Duodenal mucosa (tissue), 2 donors: ENCODE data around the gene TNIP3.
A peak's percentile ranks its signal among the peaks of the same experiment; 100 is the strongest.
"Not testable (repeated sequence)": the region's sequence is repeated elsewhere in the genome, so short reads cannot be mapped to it uniquely, and the experiment has no call there.

ENCODE experiments used
- H3K27ac ChIP-seq: one replicate; pipeline ENCODE4 v1.7.0; 2013; ENCODE audit warnings: low read depth, low read length
- H3K27me3 ChIP-seq, 2 donors: one replicate each; pipeline ENCODE4 v1.7.0; 2013; ENCODE audit warnings: low read length in 2 of 2, control low read depth in 1 of 2; ENCODE audit not compliant: insufficient read depth in 2 of 2, control insufficient read depth in 1 of 2
- H3K36me3 ChIP-seq, 2 donors: one replicate each; pipeline ENCODE4 v1.7.0; 2013; ENCODE audit warnings: low read length in 2 of 2, control low read depth in 1 of 2; ENCODE audit not compliant: insufficient read depth in 2 of 2, control insufficient read depth in 1 of 2
- H3K4me1 ChIP-seq, 2 donors: one replicate each; pipeline ENCODE4 v1.7.0; 2013; ENCODE audit warnings: low read length in 2 of 2, control low read depth in 1 of 2; ENCODE audit not compliant: insufficient read depth in 2 of 2, control insufficient read depth in 1 of 2
- H3K4me3 ChIP-seq, 2 donors: one replicate each; pipeline ENCODE4 v1.7.0; 2013; ENCODE audit warnings: low read length in 2 of 2, low read depth in 1 of 2
- H3K9ac ChIP-seq, 2 donors: one replicate each; pipeline ENCODE4 v1.7.0; 2013; ENCODE audit warnings: low read length in 2 of 2, low read depth in 1 of 2
- H3K9me3 ChIP-seq, 2 donors: one replicate each; pipeline ENCODE4 v1.7.0; 2013; ENCODE audit warnings: low read length in 2 of 2, control low read depth in 1 of 2; ENCODE audit not compliant: control insufficient read depth in 1 of 2

Gene TNIP3

GRCh38 chr4:121181493-121181892 is 17.4 kb upstream of the TNIP3 start:
- Histone ChIP-seq H3K4me3 (no peak overlapping the region), H3K36me3 (no peaks in the 10 kb centered on the region), H3K9me3 (no peaks in the 10 kb centered on the region), H3K9ac (no peak overlapping the region), H3K4me1 (no peaks in the 10 kb centered on the region), H3K27me3 (no peaks in the 10 kb centered on the region), H3K27ac (no peak overlapping the region)

GRCh38 chr4:121180558-121180957 is 16.4 kb upstream of the TNIP3 start:
- H3K9me3 ChIP-seq, result no peaks in the 10 kb centered on the region
- no peaks in the 10 kb centered on the region for H3K27me3 ChIP-seq
- H3K36me3 ChIP-seq, result no peaks in the 10 kb centered on the region
- H3K27ac ChIP-seq, result no peak overlapping the region
- no peaks in the 10 kb centered on the region for H3K4me1 ChIP-seq
- H3K9ac ChIP-seq, result no peak overlapping the region
- H3K4me3 ChIP-seq, result no peak overlapping the region

GRCh38 chr4:121177246-121178137 is 13.4 kb upstream of the TNIP3 start:
- Histone ChIP-seq H3K27me3 (no peaks in the 10 kb centered on the region), H3K27ac (no peak overlapping the region), H3K36me3 (no peaks in the 10 kb centered on the region), H3K9ac (no peak overlapping the region), H3K9me3 (no peaks in the 10 kb centered on the region), H3K4me3 (no peak overlapping the region), H3K4me1 (no peaks in the 10 kb centered on the region)

- Histone ChIP-seq H3K9ac (no peak overlapping the region), H3K4me1 (no peaks in the 10 kb centered on the region), H3K27ac (no peak overlapping the region)
Observed at GRCh38 chr4:121176082-121176934, 12.2 kb upstream of the TNIP3 start.

GRCh38 chr4:121171477-121171876 is 7.4 kb upstream of the TNIP3 start:
- not testable (repeated sequence) for H3K4me1 ChIP-seq, H3K27ac ChIP-seq, H3K36me3 ChIP-seq, H3K9me3 ChIP-seq, H3K4me3 ChIP-seq, H3K27me3 ChIP-seq, H3K9ac ChIP-seq

More at GRCh38 chr4:121176082-121176934, 12.2 kb upstream of the TNIP3 start:
- Histone ChIP-seq H3K9me3 (no peaks in the 10 kb centered on the region), H3K27me3 (no peaks in the 10 kb centered on the region), H3K36me3 (no peaks in the 10 kb centered on the region), H3K4me3 (no peak overlapping the region)

GRCh38 chr4:121168446-121169281 is 4.5 kb upstream of the TNIP3 start:
- Histone ChIP-seq H3K27ac (no peak overlapping the region), H3K4me1 (no peaks in the 10 kb centered on the region), H3K9ac (no peak overlapping the region), H3K9me3 (no peaks in the 10 kb centered on the region), H3K36me3 (no peaks in the 10 kb centered on the region), H3K4me3 (no peak overlapping the region), H3K27me3 (no peaks in the 10 kb centered on the region)

GRCh38 chr4:121166976-121167375 is 2.9 kb upstream of the TNIP3 start:
- H3K9me3 ChIP-seq, result no peaks in the 10 kb centered on the region
- no peaks in the 10 kb centered on the region for H3K27me3 ChIP-seq
- no peaks in the 10 kb centered on the region for H3K36me3 ChIP-seq
- H3K4me1 ChIP-seq, result no peaks in the 10 kb centered on the region
- no peak overlapping the region for H3K4me3 ChIP-seq
- H3K27ac ChIP-seq, result no peak overlapping the region
- no peak overlapping the region for H3K9ac ChIP-seq

GRCh38 chr4:121165206-121165605 is 1.1 kb upstream of the TNIP3 start:
- no peaks in the 10 kb centered on the region for H3K4me1 ChIP-seq
- no peaks in the 10 kb centered on the region for H3K27me3 ChIP-seq
- no peaks in the 10 kb centered on the region for H3K9me3 ChIP-seq
- no peaks in the 10 kb centered on the region for H3K36me3 ChIP-seq
- H3K27ac ChIP-seq, result no peak overlapping the region
- H3K4me3 ChIP-seq, result no peak overlapping the region
- no peak overlapping the region for H3K9ac ChIP-seq

GRCh38 chr4:121156822-121157769 is 7.0 kb downstream of the TNIP3 start:
- Histone ChIP-seq H3K4me1 (no peaks in the 10 kb centered on the region), H3K4me3 (peak overlapping the region; percentile 46 to 59), H3K9me3 (no peaks in the 10 kb centered on the region), H3K27ac (no peak overlapping the region), H3K9ac (no peak overlapping the region), H3K36me3 (no peaks in the 10 kb centered on the region), H3K27me3 (peaks cover 0 to 2% of the 10 kb centered on the region in 2 donors)
